Colonic mucosa (tissue), 4 donors: ENCODE measurements around the gene COL6A2. TPM values are rescaled to one million over a fixed set of nuclear protein-coding genes. Genes with fewer than 3 reads are reported as not detected.

ENCODE experiments used
- DNase-seq: peaks from one replicate; pipeline ENCODE4 v3.0.0-alpha.2; 2020
- H3K27ac ChIP-seq: fragments of 200-600 bp; one replicate; pipeline ENCODE4 v1.8.0; 2021
- H3K27me3 ChIP-seq: fragments of 200-600 bp; one replicate; pipeline ENCODE4 v1.8.0; 2021
- H3K36me3 ChIP-seq: fragments of 200-600 bp; one replicate; pipeline ENCODE4 v1.8.0; 2021
- H3K4me1 ChIP-seq: fragments of 200-600 bp; one replicate; pipeline ENCODE4 v1.8.0; 2021; ENCODE audit warnings: mild to moderate bottlenecking
- H3K4me3 ChIP-seq: fragments of 200-600 bp; one replicate; pipeline ENCODE4 v1.8.0; 2021
- H3K9ac ChIP-seq, 2 donors: one replicate each; pipeline ENCODE4 v1.7.0; 2013; ENCODE audit warnings: control low read depth in 2 of 2, low read depth in 2 of 2, low read length in 2 of 2
- H3K9me3 ChIP-seq: fragments of 200-600 bp; one replicate; pipeline ENCODE4 v1.8.0; 2021
- intact Hi-C: fragments of 100-400 bp; cut with DNase I; formaldehyde crosslinking; loops from one replicate; pipeline ENCODE4 v1.14.1; 2022
- total RNA-seq, 2 donors: library from RNA; stranded (reverse); fragmentation: NEBNext Ultra II Directional in 1 of 2; extraction: Animal tissue kit (Norgen Biotek cat#: 25700) in 1 of 2; gene quantifications; one replicate each; pipeline ENCODE4 v1.2.1, GENCODE V29; 2021
- TF ChIP-seq, protein P1 (sequence below): fragments of 200-600 bp; IDR thresholded peaks from one replicate; pipeline ENCODE4 v1.8.0; 2022; ENCODE audit warnings: antibody characterized with exemption, mild to moderate bottlenecking
- donor health status: healthy.
- donor health status: DM: no; HTN: no; CAD: no.
- donor health status: DM: no; HTN: no; CAD: no.

Gene COL6A2
- total RNA-seq, 2 donors from 2014 or later = 55.7 to 190 TPM

DNA sequence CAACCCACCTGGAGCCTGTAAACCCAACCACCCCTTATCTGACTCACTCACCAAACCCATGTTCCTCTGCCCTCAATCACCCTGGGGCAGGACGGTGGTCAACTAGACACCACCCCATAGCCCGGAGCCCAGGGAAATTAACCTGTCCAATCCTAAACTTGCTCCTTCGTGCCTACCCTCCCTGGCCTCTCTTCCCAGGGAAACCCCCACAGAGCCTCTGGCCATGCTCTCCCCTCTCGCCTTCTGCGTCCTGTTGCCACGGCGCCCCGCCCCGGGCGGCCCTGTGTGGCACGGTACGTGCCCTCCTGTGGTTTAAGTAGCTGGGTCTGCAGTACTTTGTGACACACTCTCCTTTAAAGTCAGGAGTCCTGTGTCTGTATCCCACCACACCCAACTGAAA is 61.5 kb downstream of the COL6A2 start:
- DNase-seq = peak; percentile 10

DNA sequence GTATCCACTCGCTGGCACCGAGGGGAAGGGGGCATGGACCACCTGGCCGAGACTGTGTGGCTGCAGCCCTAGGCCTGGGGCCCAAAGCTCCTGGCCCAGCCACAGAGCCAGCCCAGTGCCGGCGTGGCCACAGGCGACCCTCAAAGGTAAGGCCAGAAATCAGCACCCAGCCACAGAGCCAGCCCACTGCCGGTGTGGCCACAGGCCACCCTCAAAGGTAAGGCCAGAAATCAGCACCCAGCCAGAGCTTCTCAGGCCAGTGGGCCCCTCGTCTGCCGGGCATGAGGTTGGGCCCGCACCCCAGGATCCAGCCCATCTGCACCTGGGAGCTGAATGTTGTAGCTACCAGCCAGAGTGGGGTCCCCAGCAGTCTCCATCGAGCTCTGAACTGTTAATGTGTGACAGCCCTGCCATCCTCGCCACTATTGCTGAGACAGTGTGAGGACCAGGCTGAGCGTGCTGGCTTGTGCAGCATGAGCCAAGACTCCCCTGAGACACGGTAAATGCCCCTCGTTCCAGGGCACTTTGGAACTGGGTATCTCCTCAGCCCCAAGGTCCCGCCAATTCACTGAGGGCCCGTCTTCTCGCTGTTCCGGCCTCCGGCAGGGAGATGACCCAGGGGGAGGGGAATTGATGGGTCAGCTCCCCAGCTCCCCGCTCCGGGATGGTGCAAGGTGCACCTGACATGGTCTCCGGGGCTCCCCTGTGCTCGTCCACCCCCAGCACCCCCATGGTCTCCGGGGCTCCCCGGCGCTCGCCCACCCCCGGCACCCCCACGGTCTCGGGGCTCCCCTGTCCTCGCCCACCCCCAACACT is 62.1 kb downstream of the COL6A2 start:
- no peak overlapping the region for H3K27ac ChIP-seq
- no peaks in the 10 kb centered on the region for H3K27me3 ChIP-seq
- no peak overlapping the region for H3K9ac ChIP-seq
- no peaks in the 10 kb centered on the region for H3K4me1 ChIP-seq
- H3K36me3 ChIP-seq = no peaks in the 10 kb centered on the region
- intact Hi-C loops = no loop called here
- no peaks in the 10 kb centered on the region for H3K9me3 ChIP-seq
- H3K4me3 ChIP-seq = no peak overlapping the region
- TF ChIP-seq, protein P1, sequence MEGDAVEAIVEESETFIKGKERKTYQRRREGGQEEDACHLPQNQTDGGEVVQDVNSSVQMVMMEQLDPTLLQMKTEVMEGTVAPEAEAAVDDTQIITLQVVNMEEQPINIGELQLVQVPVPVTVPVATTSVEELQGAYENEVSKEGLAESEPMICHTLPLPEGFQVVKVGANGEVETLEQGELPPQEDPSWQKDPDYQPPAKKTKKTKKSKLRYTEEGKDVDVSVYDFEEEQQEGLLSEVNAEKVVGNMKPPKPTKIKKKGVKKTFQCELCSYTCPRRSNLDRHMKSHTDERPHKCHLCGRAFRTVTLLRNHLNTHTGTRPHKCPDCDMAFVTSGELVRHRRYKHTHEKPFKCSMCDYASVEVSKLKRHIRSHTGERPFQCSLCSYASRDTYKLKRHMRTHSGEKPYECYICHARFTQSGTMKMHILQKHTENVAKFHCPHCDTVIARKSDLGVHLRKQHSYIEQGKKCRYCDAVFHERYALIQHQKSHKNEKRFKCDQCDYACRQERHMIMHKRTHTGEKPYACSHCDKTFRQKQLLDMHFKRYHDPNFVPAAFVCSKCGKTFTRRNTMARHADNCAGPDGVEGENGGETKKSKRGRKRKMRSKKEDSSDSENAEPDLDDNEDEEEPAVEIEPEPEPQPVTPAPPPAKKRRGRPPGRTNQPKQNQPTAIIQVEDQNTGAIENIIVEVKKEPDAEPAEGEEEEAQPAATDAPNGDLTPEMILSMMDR = no peak
- DNase-seq = peak; percentile 11

More for the DNA sequence above, 61.5 kb downstream of the COL6A2 start:
- Histone ChIP-seq H3K27me3 (no peaks in the 10 kb centered on the region), H3K9me3 (no peaks in the 10 kb centered on the region), H3K9ac (no peak overlapping the region), H3K4me1 (no peaks in the 10 kb centered on the region), H3K36me3 (no peaks in the 10 kb centered on the region), H3K27ac (no peak overlapping the region), H3K4me3 (no peak overlapping the region)
- TF ChIP-seq, protein P1 = no peak
- intact Hi-C loops = no loop called here

DNA sequence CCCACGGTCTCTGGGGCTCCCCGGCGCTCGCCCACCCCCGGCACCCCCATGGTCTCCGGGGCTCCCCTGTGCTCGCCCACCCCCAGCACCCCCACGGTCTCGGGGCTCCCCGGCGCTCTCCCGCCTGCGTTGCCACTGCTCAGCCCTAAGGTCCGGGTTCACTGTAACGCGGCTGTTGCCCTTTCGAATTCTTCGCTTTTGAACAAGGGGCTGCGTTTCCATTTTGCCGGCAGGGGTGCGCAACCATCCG is 62.7 kb downstream of the COL6A2 start:
- H3K9ac ChIP-seq = no peak overlapping the region
- TF ChIP-seq, protein P1 = no peak
- peak; percentile 9 for DNase-seq

DNA sequence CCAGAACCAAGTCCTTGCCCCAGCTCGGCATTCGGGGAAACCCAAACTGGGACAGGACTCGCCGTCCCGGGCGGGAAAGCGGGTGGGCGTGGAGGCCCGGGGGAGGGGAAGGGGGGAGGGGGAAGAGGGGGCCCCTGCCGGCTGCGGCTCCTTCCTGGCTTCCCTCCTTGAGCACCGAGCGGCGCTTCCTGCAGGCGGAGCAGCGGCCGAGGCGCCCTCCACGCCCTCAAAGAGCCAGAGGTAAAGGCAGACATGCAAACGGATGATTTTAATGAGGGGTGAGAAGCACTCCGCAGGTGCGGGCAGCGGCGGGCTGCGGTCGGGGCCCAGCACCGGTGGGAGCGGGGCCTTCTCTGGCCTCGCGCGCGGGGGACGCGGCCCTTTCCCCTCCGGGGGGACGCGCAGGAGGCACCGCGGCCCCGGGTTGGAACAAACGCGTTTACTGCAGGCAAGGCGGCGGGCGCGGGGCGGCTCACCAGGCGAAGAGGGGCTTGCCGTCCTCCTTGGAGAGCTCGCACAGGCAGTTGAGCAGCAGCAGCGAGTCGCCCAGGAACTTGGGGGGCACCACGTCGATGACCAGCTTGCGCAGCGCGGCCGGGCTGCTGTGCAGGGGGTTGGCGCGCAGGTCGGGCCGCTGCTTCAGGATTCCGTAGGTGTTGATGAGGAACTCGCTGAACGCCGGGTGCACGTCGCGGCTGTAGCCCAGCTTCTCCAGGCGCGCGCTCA is 63.2 kb downstream of the COL6A2 start:
- Histone ChIP-seq H3K9ac (no peak overlapping the region), H3K27ac (no peak overlapping the region), H3K27me3 (no peaks in the 10 kb centered on the region), H3K4me1 (no peaks in the 10 kb centered on the region), H3K4me3 (no peak overlapping the region), H3K9me3 (no peaks in the 10 kb centered on the region), H3K36me3 (no peaks in the 10 kb centered on the region)
- intact Hi-C loops = no loop called here
- TF ChIP-seq, protein P1 = no peak
- DNase-seq = peak; percentile 16

More for the DNA sequence above, 62.7 kb downstream of the COL6A2 start:
- Histone ChIP-seq H3K9me3 (no peaks in the 10 kb centered on the region), H3K27me3 (no peaks in the 10 kb centered on the region), H3K27ac (no peak overlapping the region), H3K4me1 (no peaks in the 10 kb centered on the region), H3K36me3 (no peaks in the 10 kb centered on the region), H3K4me3 (no peak overlapping the region)
- intact Hi-C loops = no loop called here

DNA sequence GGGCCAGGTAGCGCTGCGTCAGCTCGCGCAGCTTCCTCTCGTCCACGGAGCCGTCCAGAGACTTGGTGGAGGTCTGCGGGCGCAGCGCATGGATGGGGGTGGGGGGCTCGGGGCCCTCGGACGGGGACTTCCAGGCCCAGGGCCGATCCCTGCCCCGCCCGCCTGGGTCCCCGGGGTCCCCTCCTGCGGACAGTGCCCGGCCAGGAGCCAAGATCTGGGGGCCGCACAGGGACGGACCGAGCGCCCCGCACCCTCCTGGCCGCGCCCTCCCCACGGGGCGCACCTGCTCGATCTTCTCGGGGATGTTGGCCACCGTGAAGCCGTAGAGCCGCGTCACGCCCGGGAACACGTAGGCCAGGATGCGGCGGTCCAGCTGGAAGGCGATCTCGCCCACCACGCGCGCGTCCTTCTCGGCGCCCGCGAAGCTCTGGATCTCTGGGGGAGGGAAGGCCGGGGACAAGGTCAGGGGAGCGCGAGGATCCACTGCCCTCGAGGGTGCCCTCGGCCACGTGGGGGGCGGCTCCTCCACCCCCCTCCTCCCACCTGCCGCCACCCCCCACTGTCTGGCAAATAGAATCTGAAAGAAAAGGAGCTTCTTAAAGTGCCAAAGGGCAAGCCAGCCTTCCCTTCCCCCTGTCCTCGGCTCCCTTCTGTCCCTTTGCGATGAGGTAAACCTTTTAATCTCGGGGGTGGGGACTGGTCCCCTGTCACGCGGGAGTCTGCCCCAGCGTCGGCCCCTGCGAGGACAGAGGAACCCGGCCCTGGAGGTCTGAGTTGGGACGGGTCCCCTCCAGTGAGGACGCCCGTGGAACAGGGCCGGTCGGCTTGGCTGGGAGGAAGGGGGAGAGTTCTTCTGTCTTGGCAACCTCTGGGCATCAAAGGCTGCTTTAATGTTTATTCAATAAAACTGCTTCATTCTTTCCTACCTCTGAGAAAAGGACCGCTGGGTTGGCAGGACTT is 64.0 kb downstream of the COL6A2 start:
- Histone ChIP-seq H3K27me3 (no peaks in the 10 kb centered on the region), H3K36me3 (no peaks in the 10 kb centered on the region), H3K27ac (no peak overlapping the region), H3K4me1 (no peaks in the 10 kb centered on the region), H3K9ac (no peak overlapping the region), H3K4me3 (no peak overlapping the region), H3K9me3 (no peaks in the 10 kb centered on the region)
- TF ChIP-seq, protein P1 = no peak
- peak; percentile 12 for DNase-seq
- intact Hi-C loops = no loop called here
